ENCODE results near the gene ZNF609.
A peak's percentile ranks its signal among the peaks of the same experiment; 100 is the strongest.

ZNF609 gene

DNA sequence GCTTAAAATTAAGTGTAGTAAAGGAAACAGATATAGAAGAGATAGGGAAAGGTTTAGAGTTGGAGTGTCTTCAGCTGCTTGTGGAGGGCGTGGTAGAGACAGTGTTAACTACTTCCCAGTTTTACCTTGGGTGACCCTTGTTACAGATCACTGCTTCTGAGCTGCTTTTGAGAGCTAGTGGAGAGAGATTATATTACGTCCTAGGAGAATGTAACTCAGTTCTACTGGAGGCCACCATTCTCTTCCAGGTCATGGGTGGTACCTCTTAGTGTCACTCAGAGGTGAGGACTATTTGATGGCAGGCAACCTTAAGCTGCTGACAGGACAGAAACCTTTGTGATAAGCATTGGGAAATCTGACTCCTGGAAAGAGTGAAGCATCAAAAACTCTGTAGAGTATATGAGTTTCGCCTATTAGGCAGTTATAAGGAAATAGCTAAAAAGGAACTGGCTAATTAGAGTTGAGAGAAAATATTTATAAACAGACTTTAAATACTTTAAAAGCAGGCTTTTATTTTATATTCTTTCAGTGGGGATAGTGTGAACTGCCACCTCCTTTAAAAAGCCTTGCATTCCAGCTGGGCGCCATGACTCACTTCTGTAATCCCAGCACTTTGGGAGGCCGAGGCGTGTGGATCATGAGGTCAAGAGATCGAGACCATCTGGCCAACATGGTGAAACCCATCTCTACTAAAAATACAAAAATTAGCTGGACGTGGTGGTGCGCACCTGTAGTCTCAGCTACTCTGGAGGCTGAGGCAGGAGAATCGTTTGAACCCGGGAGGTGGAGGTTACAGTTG lies 106.5 kb downstream of the ZNF609 start:
- TF ChIP-seq ZNF8 (CRISPR knock-in tag; IDR thresholded peaks at IDR 0.05) (no peak), CREB5 (CRISPR knock-in tag; IDR thresholded peaks at IDR 0.05; ENCODE audit: low read depth) (no peak), TOX (CRISPR knock-in tag; IDR thresholded peaks at IDR 0.05; ENCODE audit: borderline replicate concordance) (no peak), ARNTL (CRISPR knock-in tag; IDR thresholded peaks at IDR 0.05; ENCODE audit: borderline replicate concordance, low read depth) (no peak), ISL1 (CRISPR knock-in tag; IDR thresholded peaks at IDR 0.05) (no peak), POU6F1 (CRISPR knock-in tag; IDR thresholded peaks at IDR 0.05; ENCODE audit: borderline replicate concordance, low read depth) (no peak), PPARA (CRISPR knock-in tag; IDR thresholded peaks at IDR 0.05; ENCODE audit: borderline replicate concordance) (no peak), CSRNP3 (CRISPR knock-in tag; IDR thresholded peaks at IDR 0.05) (no peak)
- peak; percentile 44; the same call in 2 of the 3 replicates for ATAC-seq

DNA sequence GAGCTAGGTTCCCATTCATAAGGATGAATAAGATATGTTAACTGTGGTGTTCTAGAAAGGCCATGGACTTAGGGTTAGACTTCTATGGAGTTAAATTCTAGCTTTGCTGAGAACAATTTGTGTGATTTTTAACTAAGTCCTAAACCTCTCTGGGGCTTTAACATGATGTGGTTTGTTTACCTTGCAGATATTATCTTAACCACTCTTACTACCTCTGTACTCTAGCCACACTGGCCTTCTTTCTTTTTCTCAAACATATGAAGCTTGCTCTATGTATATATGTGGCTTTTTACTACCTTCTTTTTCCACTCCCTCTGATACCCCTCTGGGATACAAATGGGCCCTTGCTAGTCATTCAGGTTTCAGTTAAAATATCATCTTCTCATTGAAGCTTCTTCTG lies 108.4 kb downstream of the ZNF609 start:
- no peak for ATAC-seq
- TF ChIP-seq ZNF565 (CRISPR knock-in tag; conservative IDR thresholded peaks at IDR 0.05; ENCODE audit: low read depth) (no peak), POU6F1 (CRISPR knock-in tag; IDR thresholded peaks at IDR 0.05; ENCODE audit: borderline replicate concordance, low read depth) (no peak), PATZ1 (CRISPR knock-in tag; IDR thresholded peaks at IDR 0.05; ENCODE audit: borderline replicate concordance) (no peak), CSRNP3 (CRISPR knock-in tag; IDR thresholded peaks at IDR 0.05) (no peak), PPARA (CRISPR knock-in tag; IDR thresholded peaks at IDR 0.05; ENCODE audit: borderline replicate concordance) (no peak), ARNTL (CRISPR knock-in tag; IDR thresholded peaks at IDR 0.05; ENCODE audit: borderline replicate concordance, low read depth) (no peak), ZFP3 (CRISPR knock-in tag; IDR thresholded peaks at IDR 0.05) (no peak), ZFP30 (CRISPR knock-in tag; IDR thresholded peaks at IDR 0.05) (no peak), ZC3H10 (CRISPR knock-in tag; IDR thresholded peaks at IDR 0.05) (no peak), SNAI2 (CRISPR knock-in tag; IDR thresholded peaks at IDR 0.05) (no peak), TSHZ2 (CRISPR knock-in tag; IDR thresholded peaks at IDR 0.05) (no peak), CSDC2 (CRISPR knock-in tag; IDR thresholded peaks at IDR 0.05) (no peak), OSR1 (CRISPR knock-in tag; IDR thresholded peaks at IDR 0.05) (no peak), ISL1 (CRISPR knock-in tag; IDR thresholded peaks at IDR 0.05) (no peak)

All from SK-N-SH treated with all-trans-retinoic acid at 6 μM for 48 hours (cell line).